ENCODE measurements around the gene SRBD1.

SRBD1 gene

DNA sequence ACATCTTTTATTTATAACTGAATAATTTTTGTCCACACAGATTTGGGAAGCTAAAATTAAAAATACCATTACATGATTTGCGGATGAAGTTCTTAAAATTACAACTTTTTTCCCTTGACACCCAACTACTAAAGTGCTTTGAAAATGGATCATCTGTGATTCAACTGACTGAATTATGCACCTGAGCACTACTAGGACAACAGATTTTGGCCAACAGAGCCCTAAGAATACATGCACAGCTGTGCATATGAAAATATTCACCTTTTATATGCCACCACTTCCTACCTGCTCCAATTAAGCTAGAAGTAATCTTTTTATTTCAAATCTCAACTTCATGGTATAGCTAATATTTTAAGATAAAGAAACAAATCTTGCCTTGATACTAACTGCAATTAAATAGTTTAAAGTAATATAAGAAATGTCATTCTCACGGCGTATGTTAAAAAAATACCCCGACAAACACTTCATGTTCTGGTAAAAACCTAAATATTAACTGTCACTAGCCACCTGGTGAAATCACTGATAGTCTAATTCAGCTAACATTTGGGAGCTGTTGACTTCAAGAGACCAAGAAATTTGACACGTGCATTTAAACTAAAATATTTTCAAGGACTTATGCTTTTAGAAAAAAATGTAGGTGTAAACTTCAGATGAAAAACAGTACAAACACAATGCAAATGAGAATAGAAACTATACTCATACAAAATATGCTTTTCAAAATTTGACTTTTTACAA lies 153.7 kb downstream of the SRBD1 start:
- H3K4me3 ChIP-seq (replicated peaks in 1 of 2; ENCODE audit: low read depth in 2 of 2, low read length in 2 of 2) = no peak overlapping the region
- DNase-seq (ENCODE audit: low read depth in 2 of 2) = no peak
- TF ChIP-seq, protein P1, sequence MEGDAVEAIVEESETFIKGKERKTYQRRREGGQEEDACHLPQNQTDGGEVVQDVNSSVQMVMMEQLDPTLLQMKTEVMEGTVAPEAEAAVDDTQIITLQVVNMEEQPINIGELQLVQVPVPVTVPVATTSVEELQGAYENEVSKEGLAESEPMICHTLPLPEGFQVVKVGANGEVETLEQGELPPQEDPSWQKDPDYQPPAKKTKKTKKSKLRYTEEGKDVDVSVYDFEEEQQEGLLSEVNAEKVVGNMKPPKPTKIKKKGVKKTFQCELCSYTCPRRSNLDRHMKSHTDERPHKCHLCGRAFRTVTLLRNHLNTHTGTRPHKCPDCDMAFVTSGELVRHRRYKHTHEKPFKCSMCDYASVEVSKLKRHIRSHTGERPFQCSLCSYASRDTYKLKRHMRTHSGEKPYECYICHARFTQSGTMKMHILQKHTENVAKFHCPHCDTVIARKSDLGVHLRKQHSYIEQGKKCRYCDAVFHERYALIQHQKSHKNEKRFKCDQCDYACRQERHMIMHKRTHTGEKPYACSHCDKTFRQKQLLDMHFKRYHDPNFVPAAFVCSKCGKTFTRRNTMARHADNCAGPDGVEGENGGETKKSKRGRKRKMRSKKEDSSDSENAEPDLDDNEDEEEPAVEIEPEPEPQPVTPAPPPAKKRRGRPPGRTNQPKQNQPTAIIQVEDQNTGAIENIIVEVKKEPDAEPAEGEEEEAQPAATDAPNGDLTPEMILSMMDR (IDR thresholded peaks at IDR 0.05; ENCODE audit: low read depth, low read length) = no peak

DNA sequence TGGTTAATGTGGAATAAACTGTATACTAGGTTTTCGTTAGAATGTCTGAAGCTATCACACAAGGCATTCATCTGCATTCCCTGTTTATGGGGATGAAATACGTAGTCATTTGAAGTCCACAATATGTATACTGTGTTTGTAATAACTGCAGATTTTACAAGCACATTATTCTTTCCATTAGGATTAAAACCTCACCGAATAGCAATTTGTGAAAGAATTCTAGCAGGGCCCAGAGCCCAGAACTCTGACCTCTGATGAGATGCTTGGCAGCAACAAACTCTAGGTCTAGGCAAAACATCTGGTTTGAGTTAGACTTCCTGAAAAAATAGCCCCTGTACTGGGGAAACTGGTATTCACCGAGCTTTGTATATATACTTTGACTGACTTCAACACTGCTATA lies 158.2 kb downstream of the SRBD1 start:
- DNase-seq (ENCODE audit: low read depth in 2 of 2) = peak; percentile 86 to 95
- TF ChIP-seq, protein P1 (IDR thresholded peaks at IDR 0.05; ENCODE audit: low read depth, low read length) = no peak
- H3K4me3 ChIP-seq (replicated peaks in 1 of 2; ENCODE audit: low read depth in 2 of 2, low read length in 2 of 2) = no peak overlapping the region

DNA sequence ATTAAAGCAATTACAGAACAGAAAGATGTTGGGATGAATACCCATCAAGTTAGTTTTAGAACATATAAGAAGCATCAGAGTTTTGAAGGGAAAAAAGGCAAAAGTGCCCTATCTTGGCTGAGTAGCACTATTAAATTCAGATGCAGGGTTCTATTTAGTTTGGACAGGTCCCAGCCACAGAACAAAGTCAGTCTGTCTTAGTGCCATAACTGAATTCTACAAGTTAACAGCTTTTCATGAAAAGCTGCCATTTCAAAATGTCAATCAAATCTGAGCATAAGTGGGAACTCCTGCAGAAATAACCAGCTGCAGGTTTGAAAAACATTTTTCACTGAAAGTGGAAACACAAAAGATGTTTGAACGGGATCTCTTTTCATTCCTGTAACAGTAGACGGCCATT lies 160.4 kb downstream of the SRBD1 start:
- no peak overlapping the region for H3K4me3 ChIP-seq (replicated peaks in 1 of 2; ENCODE audit: low read depth in 2 of 2, low read length in 2 of 2)
- DNase-seq (ENCODE audit: low read depth in 2 of 2) = no peak
- TF ChIP-seq, protein P1 (IDR thresholded peaks at IDR 0.05; ENCODE audit: low read depth, low read length) = no peak

DNA sequence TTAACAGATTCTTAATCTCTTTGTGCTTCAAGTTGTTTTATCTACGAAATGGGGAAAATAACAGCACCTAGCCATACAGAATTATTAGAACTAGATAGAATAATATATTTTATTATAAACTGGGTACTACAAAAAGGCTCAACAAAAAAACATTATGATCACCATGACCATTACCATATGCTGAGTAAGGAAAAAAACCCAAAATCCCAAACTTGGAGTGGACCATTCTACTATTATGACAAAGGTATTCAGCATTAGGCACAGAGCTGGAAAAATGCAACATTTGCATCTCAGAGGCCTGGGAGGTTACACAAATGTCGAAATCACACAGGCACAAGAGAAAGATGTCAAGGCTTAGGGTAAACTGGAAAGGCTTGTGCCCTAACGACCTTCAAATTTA lies 162.8 kb downstream of the SRBD1 start:
- TF ChIP-seq, protein P1 (IDR thresholded peaks at IDR 0.05; ENCODE audit: low read depth, low read length) = no peak
- no peak for DNase-seq (ENCODE audit: low read depth in 2 of 2)
- H3K4me3 ChIP-seq (replicated peaks in 1 of 2; ENCODE audit: low read depth in 2 of 2, low read length in 2 of 2) = no peak overlapping the region

DNA sequence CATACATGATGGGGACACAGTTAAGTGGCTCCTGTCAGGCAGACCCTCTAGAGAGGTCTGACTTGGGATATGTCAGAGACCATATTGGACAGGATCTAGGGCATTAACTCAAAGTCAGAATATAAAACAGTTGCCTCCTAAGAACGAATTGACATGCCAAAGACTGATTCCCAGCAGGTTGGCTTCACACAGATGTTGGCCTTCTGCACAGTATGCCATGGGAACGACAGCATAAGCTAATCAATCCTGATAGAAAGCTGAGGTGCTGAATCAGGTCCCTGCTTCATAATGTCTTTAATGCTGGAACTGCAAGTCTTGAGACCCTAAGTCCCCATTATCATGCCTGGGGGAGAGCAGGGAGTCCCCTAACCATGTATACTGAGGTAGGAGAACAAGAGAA lies 165.1 kb downstream of the SRBD1 start:
- TF ChIP-seq, protein P1 (IDR thresholded peaks at IDR 0.05; ENCODE audit: low read depth, low read length) = no peak
- H3K4me3 ChIP-seq (replicated peaks in 1 of 2; ENCODE audit: low read depth in 2 of 2, low read length in 2 of 2) = no peak overlapping the region
- DNase-seq (ENCODE audit: low read depth in 2 of 2) = no peak

DNA sequence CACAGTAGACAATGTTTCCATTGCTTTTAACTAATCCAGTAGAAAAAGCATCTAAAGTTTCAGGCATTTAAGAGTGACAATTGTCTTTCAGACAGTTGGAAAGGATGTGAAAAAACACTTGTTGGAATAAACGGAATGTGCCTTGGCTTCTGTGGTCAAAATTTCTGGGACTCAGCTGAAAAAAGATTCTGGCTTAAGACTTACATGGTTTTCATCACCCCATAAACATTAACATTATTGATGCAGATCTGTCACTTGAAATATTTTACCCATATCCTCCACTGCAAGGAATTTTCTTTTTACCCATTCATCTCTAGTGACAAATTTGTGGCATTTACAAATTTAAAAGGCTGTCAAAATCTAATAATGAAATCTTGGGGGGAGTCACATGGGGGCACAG lies 166.0 kb downstream of the SRBD1 start:
- no peak overlapping the region for H3K4me3 ChIP-seq (replicated peaks in 1 of 2; ENCODE audit: low read depth in 2 of 2, low read length in 2 of 2)
- DNase-seq (ENCODE audit: low read depth in 2 of 2) = no peak
- TF ChIP-seq, protein P1 (IDR thresholded peaks at IDR 0.05; ENCODE audit: low read depth, low read length) = no peak

DNA sequence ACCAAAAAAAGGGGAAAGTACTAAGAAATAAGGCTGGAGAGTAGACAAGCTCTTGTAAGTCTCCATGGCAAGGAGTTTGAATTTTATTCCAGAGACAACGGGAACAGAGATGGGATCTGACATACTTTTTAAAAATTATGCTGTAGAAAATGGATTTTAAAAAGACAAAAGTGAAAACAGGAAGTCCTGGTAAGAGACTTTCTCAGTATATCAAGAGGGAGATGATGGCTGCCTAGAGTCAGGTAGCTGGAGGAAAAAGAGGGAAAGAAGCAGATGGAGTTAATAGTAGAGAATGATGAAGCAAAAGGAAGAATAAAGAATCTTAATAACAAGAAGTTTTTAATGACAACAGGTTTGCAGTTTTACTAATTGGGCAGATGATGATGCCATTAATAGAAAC lies 168.1 kb downstream of the SRBD1 start:
- TF ChIP-seq, protein P1 (IDR thresholded peaks at IDR 0.05; ENCODE audit: low read depth, low read length) = no peak
- no peak for DNase-seq (ENCODE audit: low read depth in 2 of 2)
- H3K4me3 ChIP-seq (replicated peaks in 1 of 2; ENCODE audit: low read depth in 2 of 2, low read length in 2 of 2) = no peak overlapping the region
